Measurements from ENCODE around the gene UBR1. TPM values are rescaled to one million over a fixed set of nuclear protein-coding genes. Genes with fewer than 3 reads are reported as not detected.

The UBR1 gene
- polyA plus RNA-seq, 2 of the 4 experiments (the other 2 are of a cell fraction): 5.8 to 10.5 TPM

GRCh38 chr15:43093026-43093425 is 12.8 kb downstream of the UBR1 start (continued):
- no peak for TF ChIP-seq CTCF (IDR thresholded peaks at IDR 0.05)

DNA sequence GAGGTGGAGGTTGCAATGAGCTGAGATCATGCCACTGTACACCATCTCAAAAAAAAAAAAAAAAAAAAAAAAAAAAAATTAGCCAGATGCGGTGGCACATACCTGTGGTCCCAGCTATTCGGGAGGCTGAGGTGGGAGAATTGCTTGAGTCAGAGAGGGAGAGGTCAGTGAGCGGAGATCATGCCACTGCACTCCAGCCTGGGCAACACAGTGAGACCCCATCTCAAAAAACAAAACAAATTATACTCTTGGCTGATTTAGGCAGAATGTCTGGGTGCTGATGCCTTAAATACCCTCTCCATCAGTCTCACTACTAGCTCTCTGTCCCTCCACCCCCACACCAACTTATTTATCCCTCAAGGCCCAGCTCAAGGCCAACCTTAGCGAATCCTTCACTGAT is 14.0 kb downstream of the UBR1 start:
- Histone ChIP-seq H3K9me3 (no peaks in the 10 kb centered on the region), H3K27ac (no peak overlapping the region), H3K4me3 (no peak overlapping the region), H3K4me2 (no peak overlapping the region), H3K4me1 (peaks cover 7% of the 10 kb centered on the region; the same call in 2 of the 3 replicates)
- no peak for DNase-seq (ENCODE audit: low read depth in 1 of 2, low spot score in 1 of 2)
- ChIA-PET CTCF (interaction anchor here (0.5 kb wide), 1 partner anchor 32 kb away, joined by 3 read pairs; no protein-coding TSS in a partner anchor), POLR2A (no interaction called here)
- no peak for ATAC-seq
- 93% methylated on average over 4 of the region's 4 CpGs for WGBS (ENCODE audit: missing lambda C conversion rate)
- TF ChIP-seq GATA3 (IDR thresholded peaks at IDR 0.05; ENCODE audit: borderline replicate concordance) (no peak), NFE2L2 (conservative IDR thresholded peaks at IDR 0.05; ENCODE audit: low read length) (no peak), TFCP2L1 (CRISPR knock-in tag; IDR thresholded peaks at IDR 0.05) (no peak), TP53 (CRISPR knock-in tag; IDR thresholded peaks at IDR 0.05) (no peak), RAD21 (conservative IDR thresholded peaks at IDR 0.05 in 1 of 2, IDR thresholded peaks at IDR 0.05 in 1 of 2) (no peak), KDM1A (IDR thresholded peaks at IDR 0.05; ENCODE audit: low read depth) (no peak), ZFP36 (IDR thresholded peaks at IDR 0.05; ENCODE audit: borderline replicate concordance, partially characterized antibody) (no peak), POLR2AphosphoS2 (conservative IDR thresholded peaks at IDR 0.05; ENCODE audit: low read length) (no peak), ZC3H11A (IDR thresholded peaks at IDR 0.05) (no peak), JUNB (IDR thresholded peaks at IDR 0.05) (no peak)
- TF ChIP-seq, protein P1, sequence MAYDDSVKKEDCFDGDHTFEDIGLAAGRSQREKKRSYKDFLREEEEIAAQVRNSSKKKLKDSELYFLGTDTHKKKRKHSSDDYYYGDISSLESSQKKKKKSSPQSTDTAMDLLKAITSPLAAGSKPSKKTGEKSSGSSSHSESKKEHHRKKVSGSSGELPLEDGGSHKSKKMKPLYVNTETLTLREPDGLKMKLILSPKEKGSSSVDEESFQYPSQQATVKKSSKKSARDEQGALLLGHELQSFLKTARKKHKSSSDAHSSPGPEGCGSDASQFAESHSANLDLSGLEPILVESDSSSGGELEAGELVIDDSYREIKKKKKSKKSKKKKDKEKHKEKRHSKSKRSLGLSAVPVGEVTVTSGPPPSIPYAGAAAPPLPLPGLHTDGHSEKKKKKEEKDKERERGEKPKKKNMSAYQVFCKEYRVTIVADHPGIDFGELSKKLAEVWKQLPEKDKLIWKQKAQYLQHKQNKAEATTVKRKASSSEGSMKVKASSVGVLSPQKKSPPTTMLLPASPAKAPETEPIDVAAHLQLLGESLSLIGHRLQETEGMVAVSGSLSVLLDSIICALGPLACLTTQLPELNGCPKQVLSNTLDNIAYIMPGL (CRISPR knock-in tag; IDR thresholded peaks at IDR 0.05; ENCODE audit: borderline replicate concordance): no peak
- no peak for FAIRE-seq

DNA sequence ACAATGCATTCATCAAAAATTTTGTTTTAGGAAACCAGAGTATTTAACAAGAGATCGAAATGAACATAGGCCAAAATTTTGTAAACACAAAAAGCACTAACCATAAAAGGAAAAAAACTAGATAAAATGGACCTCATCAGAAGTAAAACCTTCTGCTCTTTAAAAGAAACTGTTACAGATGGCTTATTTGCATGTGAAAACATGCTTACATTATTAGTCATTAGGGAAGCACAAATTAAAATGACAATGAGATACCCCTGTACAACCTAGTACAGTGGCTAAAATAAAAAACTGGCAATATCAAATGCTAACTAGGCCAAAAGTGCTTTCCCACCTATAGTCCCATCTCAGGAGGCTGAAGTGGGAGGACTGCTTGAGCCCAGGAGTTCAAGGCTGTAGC is 19.3 kb downstream of the UBR1 start:
- H3K27ac ChIP-seq: no peak overlapping the region
- no peak for TF ChIP-seq TP53 (CRISPR knock-in tag; IDR thresholded peaks at IDR 0.05)
- no peak for TF ChIP-seq ZSCAN20 (CRISPR knock-in tag; IDR thresholded peaks at IDR 0.05)
- TF ChIP-seq, protein P1 (CRISPR knock-in tag; IDR thresholded peaks at IDR 0.05; ENCODE audit: borderline replicate concordance): no peak
- TF ChIP-seq, protein P2, sequence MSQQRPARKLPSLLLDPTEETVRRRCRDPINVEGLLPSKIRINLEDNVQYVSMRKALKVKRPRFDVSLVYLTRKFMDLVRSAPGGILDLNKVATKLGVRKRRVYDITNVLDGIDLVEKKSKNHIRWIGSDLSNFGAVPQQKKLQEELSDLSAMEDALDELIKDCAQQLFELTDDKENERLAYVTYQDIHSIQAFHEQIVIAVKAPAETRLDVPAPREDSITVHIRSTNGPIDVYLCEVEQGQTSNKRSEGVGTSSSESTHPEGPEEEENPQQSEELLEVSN (IDR thresholded peaks at IDR 0.05; ENCODE audit: borderline replicate concordance, low read depth): no peak
- TF ChIP-seq BHLHE40 (IDR thresholded peaks at IDR 0.05; ENCODE audit: low read depth, low read length): no peak
- no peak for TF ChIP-seq RARB (CRISPR knock-in tag; IDR thresholded peaks at IDR 0.05)
- no peak for FAIRE-seq
- no peaks in the 10 kb centered on the region for H3K4me1 ChIP-seq
- ATAC-seq: no peak
- no peak for DNase-seq (ENCODE audit: low read depth in 1 of 2, low spot score in 1 of 2)
- 71% methylated on average over 1 of the region's 1 CpG for WGBS (ENCODE audit: missing lambda C conversion rate)
- no peak overlapping the region for H3K4me2 ChIP-seq
- H3K9me3 ChIP-seq: no peaks in the 10 kb centered on the region
- ChIA-PET CTCF (no interaction called here), POLR2A (no interaction called here)
- H3K4me3 ChIP-seq: no peak overlapping the region
